Fibroblast of lung (primary cell): ENCODE data around the gene IL17RA. TPM values are rescaled to one million over a fixed set of nuclear protein-coding genes. Genes with fewer than 3 reads are reported as not detected.
A peak's percentile ranks its signal among the peaks of the same experiment; 100 is the strongest.

Source experiments
- DNase-seq, 2 donors: peaks; one replicate each; pipeline versions ENCODE4 v3.0.0 to v3.0.0-alpha.2; 2010; ENCODE audit warnings: low read depth in 2 of 2
- H2AFZ ChIP-seq: 2 replicates; pipeline ENCODE4 v1.5.1; 2012; ENCODE audit warnings: low read length, control low read depth, inconsistent platforms
- H3K27ac ChIP-seq: 2 replicates; pipeline ENCODE4 v1.5.1; 2011; ENCODE audit warnings: low read length, control low read depth; ENCODE audit not compliant: insufficient read depth
- H3K27me3 ChIP-seq: 2 replicates; pipeline ENCODE4 v1.5.1; 2011; ENCODE audit warnings: mild to moderate bottlenecking, low read length; ENCODE audit not compliant: control insufficient read depth, insufficient read depth
- H3K36me3 ChIP-seq: 2 replicates; pipeline ENCODE4 v1.5.1; 2011; ENCODE audit warnings: low read length; ENCODE audit not compliant: control insufficient read depth, insufficient read depth
- H3K4me1 ChIP-seq: 2 replicates; pipeline ENCODE4 v1.5.1; 2011; ENCODE audit warnings: low read length; ENCODE audit not compliant: control insufficient read depth, insufficient read depth; ENCODE audit errors: extremely low read depth
- H3K4me2 ChIP-seq: 2 replicates; pipeline ENCODE4 v1.5.1; 2011; ENCODE audit warnings: low read length, control low read depth; ENCODE audit not compliant: insufficient read depth; ENCODE audit errors: extremely low read depth
- H3K4me3 ChIP-seq, 4 experiments: fragments of 200-600 bp in 1 of 4; sonication (generic) in 1 of 4; replicated peaks in 1 of 4; 2 replicates each; pipeline ENCODE4 v1.5.1; 2011 to 2016; ENCODE audit warnings: low read length in 4 of 4, low read depth in 3 of 4, mild to moderate bottlenecking in 3 of 4, control low read depth in 2 of 4, inconsistent platforms in 1 of 4, mixed read lengths in 1 of 4; ENCODE audit not compliant: insufficient read depth in 1 of 4; ENCODE audit errors: control extremely low read depth in 1 of 4
- H3K79me2 ChIP-seq: 2 replicates; pipeline ENCODE4 v1.5.1; 2012; ENCODE audit warnings: mild to moderate bottlenecking, low read length, inconsistent platforms; ENCODE audit not compliant: control insufficient read depth, insufficient read depth
- H3K9ac ChIP-seq: 2 replicates; pipeline ENCODE4 v1.5.1; 2011; ENCODE audit warnings: mild to moderate bottlenecking, low read length, control low read depth; ENCODE audit not compliant: insufficient read depth
- H3K9me3 ChIP-seq: 2 replicates; pipeline ENCODE4 v1.5.1; 2012; ENCODE audit warnings: low read depth, low read length; ENCODE audit not compliant: control insufficient read depth, insufficient read depth
- H4K20me1 ChIP-seq: 2 replicates; pipeline ENCODE4 v1.5.1; 2011; ENCODE audit warnings: low read length; ENCODE audit not compliant: control insufficient read depth, insufficient read depth; ENCODE audit errors: extremely low read depth
- CTCF ChIP-seq, 2 donors: IDR thresholded peaks in 1 of 2; conservative IDR thresholded peaks in 1 of 2; 1 replicate in 1 of 2; 2 replicates in 1 of 2; pipeline ENCODE4 v1.5.1; 2011 to 2012; ENCODE audit warnings: low read length in 2 of 2, control low read depth in 1 of 2, inconsistent platforms in 1 of 2, low read depth in 1 of 2, mild to moderate bottlenecking in 1 of 2
- EZH2 ChIP-seq: IDR thresholded peaks from 2 replicates; pipeline ENCODE4 v1.5.1; 2012; ENCODE audit warnings: low read length, control low read depth, mild to moderate bottlenecking; ENCODE audit errors: missing control alignments
- polyA plus RNA-seq, 2 donors: library from polyadenylated mRNA; depleted of rRNA in 1 of 2; stranded (reverse) in 1 of 2; unstranded in 1 of 2; fragments of >200 nt; gene quantifications; 2 replicates each; pipeline ENCODE4 v1.2.1, GENCODE V29; 2011 to 2012; ENCODE audit warnings: missing spikeins in 1 of 2
- total RNA-seq: library from RNA; depleted of rRNA; stranded (reverse); fragments of >200 nt; gene quantifications from 2 replicates; pipeline ENCODE4 v1.2.1, GENCODE V29; 2014

IL17RA gene
- total and polyA plus RNA-seq, 2 donors (not counting 1 experiment from before 2014, with no cell fraction given), result 5.3 to 7.1 TPM

- no peaks in the 10 kb centered on the region for H3K9me3 ChIP-seq
- no peaks in the 10 kb centered on the region for H4K20me1 ChIP-seq
- TF ChIP-seq EZH2, result no peak
- no peaks in the 10 kb centered on the region for H3K36me3 ChIP-seq
- H3K9ac ChIP-seq, result no peak overlapping the region
- DNase-seq, result peak in 1 of 2 donors; percentile 27
- H3K79me2 ChIP-seq, result no peaks in the 10 kb centered on the region
- no peak overlapping the region for H3K4me3 ChIP-seq
- H3K4me2 ChIP-seq, result no peak overlapping the region
- H2AFZ ChIP-seq, result no peak overlapping the region
- H3K27ac ChIP-seq, result no peak overlapping the region
- H3K4me1 ChIP-seq, result no peaks in the 10 kb centered on the region
- peaks cover 13% of the 10 kb centered on the region for H3K27me3 ChIP-seq
Measured at GRCh38 chr22:17115236-17115635, 30.4 kb downstream of the IL17RA start.

GRCh38 chr22:17115945-17116565, 31.3 kb downstream of the IL17RA start:
- DNase-seq, result no peak
- Histone ChIP-seq H4K20me1 (no peaks in the 10 kb centered on the region), H3K4me2 (no peak overlapping the region), H3K27me3 (peaks cover 13% of the 10 kb centered on the region), H3K4me1 (no peaks in the 10 kb centered on the region), H3K4me3 (no peak overlapping the region), H3K9ac (no peak overlapping the region), H3K79me2 (no peaks in the 10 kb centered on the region), H3K36me3 (no peaks in the 10 kb centered on the region), H3K9me3 (no peaks in the 10 kb centered on the region), H2AFZ (no peak overlapping the region), H3K27ac (no peak overlapping the region)
- TF ChIP-seq CTCF (conservative IDR thresholded peaks at IDR 0.05 in 1 of 2, IDR thresholded peaks at IDR 0.05 in 1 of 2; ENCODE audit: low read depth in 1 of 2, low read length in 2 of 2) (no peak), EZH2 (no peak)

- Histone ChIP-seq H3K36me3 (no peaks in the 10 kb centered on the region), H4K20me1 (no peaks in the 10 kb centered on the region), H2AFZ (no peak overlapping the region), H3K79me2 (no peaks in the 10 kb centered on the region), H3K4me2 (no peak overlapping the region), H3K27me3 (peaks cover 17% of the 10 kb centered on the region), H3K27ac (no peak overlapping the region), H3K4me3 (no peak overlapping the region), H3K9me3 (no peaks in the 10 kb centered on the region), H3K9ac (no peak overlapping the region), H3K4me1 (no peaks in the 10 kb centered on the region)
- TF ChIP-seq EZH2 (no peak), CTCF (conservative IDR thresholded peaks at IDR 0.05 in 1 of 2, IDR thresholded peaks at IDR 0.05 in 1 of 2; ENCODE audit: low read depth in 1 of 2, low read length in 2 of 2) (no peak)
- no peak for DNase-seq
Measured at GRCh38 chr22:17116572-17117330, 32.0 kb downstream of the IL17RA start.
